Left forelimb (tissue), 1 donor: ENCODE results near the gene MSI2.

Experiments used
- DNase-seq: peaks from one replicate; pipeline ENCODE4 v3.0.0-alpha.2; 2018; ENCODE audit warnings: low spot score

The MSI2 gene

DNA sequence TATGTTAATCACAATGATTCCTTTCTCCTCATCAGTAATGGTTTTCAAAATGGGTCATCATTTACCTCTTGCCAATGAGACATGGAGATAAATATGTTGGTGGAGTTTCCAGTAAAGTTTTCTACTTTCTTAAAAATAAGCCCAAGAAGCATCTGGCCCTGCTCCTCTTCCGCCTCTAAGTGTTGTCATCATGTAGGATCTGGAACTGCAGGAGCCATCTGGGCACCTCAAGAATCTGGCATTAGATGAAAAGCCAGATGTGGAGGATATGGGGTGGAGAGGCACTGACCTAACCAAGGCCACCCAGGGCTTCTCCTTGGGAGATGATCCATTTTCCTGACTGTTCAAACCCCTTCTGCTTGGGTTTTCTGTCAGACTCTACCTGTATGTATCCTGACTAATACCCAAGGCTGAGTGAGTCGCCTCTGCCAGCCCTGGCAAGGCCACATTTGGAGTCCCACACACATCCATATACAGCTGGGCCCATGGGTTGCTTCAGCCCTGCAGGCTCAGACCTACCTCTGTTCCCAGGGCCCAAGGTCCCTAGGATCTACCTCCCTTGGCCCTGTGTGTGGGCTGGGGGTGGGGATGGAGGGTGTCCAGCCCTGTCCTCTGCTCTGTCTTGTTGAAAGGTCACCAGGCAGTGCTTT lies 464.2 kb downstream of the MSI2 start:
- DNase-seq: no peak

GRCh38 chr17:57721967-57722703 lies 465.8 kb downstream of the MSI2 start:
- DNase-seq: no peak

GRCh38 chr17:57722704-57723043 lies 466.4 kb downstream of the MSI2 start:
- no peak for DNase-seq

GRCh38 chr17:57723427-57724025 lies 467.2 kb downstream of the MSI2 start:
- no peak for DNase-seq

DNA sequence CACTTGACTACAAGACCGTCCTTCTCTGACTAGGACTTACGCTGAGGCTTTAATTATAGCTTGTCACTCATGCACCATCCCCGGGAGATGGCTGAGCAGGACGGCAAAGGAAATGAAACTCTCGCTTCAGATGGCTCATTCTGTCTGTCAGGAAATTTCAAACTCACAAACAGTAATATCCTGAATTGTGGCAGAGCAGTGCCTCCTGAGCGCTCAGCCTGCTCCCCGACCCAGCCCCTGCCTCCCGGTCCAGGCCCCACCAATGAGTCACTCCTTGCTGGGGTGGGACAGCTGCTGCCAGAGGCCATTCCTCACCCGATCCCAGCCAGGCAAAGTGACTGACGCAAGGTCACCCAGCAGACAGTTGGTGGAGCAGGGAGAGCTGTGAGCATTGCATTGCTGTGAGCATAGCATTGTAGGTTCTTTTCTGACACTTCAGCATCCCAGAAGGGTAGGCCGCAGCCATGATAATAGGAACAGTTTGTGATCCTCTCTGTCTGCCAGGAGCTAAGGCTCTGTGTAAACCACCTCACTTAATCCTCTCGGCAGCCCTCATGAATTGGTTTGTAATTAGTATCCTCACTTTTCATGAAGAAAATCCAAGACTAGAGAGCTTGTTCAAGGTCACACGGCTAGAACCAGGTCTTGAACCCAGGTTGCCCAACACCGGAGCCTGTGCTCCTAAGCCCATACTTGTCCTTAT lies 467.9 kb downstream of the MSI2 start:
- no peak for DNase-seq

DNA sequence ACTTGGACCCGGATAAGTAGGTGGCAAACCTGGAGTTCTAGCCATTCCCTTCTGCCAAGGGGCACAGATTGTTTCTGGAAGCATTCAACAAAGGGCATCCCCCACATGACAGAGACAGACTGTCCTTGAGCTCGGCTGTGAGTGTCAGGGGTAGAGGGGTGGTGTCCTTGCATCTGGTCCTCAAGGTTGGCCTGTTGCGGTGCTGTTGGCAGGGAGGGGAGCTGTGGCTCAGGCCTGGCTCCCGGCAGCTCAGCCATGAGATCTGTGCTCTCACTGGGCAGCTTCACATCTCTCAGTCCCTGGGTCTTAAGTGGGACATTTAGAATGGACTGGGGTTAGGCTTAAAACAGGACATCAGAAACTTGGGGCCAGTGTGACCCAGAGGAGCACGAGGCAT lies 468.4 kb downstream of the MSI2 start:
- DNase-seq: no peak

GRCh38 chr17:57726213-57726790 lies 470.0 kb downstream of the MSI2 start:
- no peak for DNase-seq

DNA sequence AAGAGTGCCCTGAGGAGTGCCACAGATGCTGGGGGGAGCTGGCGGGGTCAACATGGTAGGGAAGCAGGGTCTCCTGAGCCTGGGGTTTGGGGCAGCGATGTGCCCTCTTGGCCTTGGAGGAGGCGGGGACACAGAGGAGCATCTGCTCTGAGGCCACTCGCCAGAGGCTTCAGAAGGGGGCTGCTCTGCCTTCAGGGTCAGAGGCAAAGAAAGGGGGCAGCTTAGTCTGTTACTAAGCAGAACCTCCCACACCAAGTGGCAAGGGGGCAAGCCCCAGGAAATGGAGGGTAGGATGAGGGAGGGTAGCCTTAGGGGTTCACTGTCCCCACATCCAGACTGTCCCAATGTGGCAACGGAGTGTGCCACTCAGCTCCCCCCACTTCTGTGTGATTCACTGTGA lies 470.5 kb downstream of the MSI2 start:
- DNase-seq: no peak

DNA sequence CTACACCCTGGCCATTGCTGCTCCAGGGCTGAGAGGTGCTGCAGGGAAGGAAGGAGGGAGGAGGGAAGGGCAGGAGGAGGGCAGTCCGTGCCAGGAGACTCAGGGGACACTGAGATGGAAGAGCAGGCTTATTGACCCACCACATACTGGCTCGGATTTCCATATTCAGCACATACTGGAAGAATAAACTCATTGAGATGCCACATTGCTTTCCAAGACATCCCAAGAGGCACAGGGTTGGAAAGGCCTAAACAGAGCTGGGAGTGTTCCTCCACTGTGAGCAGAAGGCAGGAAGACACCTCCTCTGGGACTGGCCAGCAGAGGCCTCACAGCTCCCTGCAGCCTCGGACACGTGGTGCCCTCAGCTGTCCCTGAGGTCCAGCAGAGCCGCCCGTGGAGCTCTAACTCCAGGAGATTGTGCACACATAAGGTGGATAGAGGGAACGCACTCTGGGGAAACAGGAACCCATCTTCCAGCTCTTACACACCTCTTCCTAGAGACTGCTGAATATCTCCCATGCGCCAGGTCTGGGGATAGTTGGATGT lies 471.4 kb downstream of the MSI2 start:
- no peak for DNase-seq

DNA sequence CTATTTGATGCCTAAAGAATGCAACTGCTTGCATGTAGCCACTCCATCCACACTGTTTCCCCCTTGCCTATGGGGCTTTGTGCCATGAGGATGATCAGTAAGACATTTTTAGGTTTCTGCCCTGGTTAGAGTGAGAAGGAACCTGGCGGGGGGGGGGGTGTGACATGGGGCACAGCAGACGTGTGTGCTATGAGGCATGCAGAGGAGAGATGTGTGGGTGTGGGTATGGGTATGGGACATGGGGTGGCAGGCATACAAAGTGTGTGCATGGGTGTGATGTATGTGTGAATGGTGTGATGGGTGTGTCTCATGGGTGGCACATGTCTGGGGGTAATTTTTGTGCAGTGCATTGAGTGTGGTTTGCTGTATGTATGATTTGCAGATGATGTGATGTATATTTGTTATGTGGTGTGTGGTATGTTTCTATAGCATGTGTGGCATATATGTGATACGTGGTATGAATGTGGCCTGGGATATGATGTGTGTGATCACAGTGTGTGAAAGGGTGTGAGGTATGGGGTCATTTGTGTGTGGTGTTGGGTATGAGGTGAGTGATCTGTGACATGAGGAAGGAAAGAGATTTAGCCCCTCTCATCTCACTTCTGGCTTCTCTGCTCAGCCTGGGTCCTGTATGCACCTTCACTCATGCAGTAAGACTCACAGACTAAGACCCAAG lies 473.8 kb downstream of the MSI2 start:
- no peak for DNase-seq

DNA sequence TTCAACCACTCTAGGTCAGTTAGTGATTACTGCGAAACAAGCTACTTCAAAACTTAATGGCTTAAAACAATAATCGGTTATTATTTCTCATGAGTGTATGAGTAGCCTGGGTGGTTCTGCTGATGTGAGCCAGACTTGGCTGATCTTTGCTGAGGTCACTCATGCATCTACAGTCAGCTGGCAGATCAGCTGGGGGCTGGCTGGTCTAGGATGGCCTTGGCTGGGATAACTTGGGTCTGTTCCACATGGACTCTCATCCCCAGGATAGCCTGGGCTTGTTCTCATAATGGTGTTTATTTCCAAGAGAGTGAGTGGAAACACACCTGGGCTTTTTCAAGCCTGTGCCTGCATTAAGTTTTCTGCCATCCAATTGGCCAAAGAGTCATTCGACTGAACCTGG lies 475.7 kb downstream of the MSI2 start:
- no peak for DNase-seq

GRCh38 chr17:57733085-57733484 lies 476.8 kb downstream of the MSI2 start:
- no peak for DNase-seq
